H9 (cell line): ENCODE data around the gene STPG1. TPM values are rescaled to one million over a fixed set of nuclear protein-coding genes. Genes with fewer than 3 reads are reported as not detected.

Experiments used
- DNase-seq: peaks from one replicate; pipeline ENCODE4 v3.0.0-alpha.2; 2017
- H2AFZ ChIP-seq: one replicate; pipeline ENCODE4 v1.6.1; 2013; ENCODE audit warnings: mild to moderate bottlenecking, low read length, control low read depth, moderate library complexity
- H2AK5ac ChIP-seq: 2 replicates; pipeline ENCODE4 v1.6.1; 2013; ENCODE audit warnings: low read length, control low read depth, mixed read lengths; ENCODE audit not compliant: insufficient read length
- H2BK120ac ChIP-seq: one replicate; pipeline ENCODE4 v1.6.1; 2013; ENCODE audit warnings: low read depth, mild to moderate bottlenecking, low read length, control low read depth, inconsistent platforms; ENCODE audit not compliant: poor library complexity, severe bottlenecking
- H2BK12ac ChIP-seq: 2 replicates; pipeline ENCODE4 v1.6.1; 2013; ENCODE audit warnings: low read length, control low read depth, mixed read lengths, low read depth; ENCODE audit not compliant: insufficient read length
- H2BK15ac ChIP-seq: 2 replicates; pipeline ENCODE4 v1.6.1; 2013; ENCODE audit warnings: low read depth, low read length, control low read depth
- H2BK20ac ChIP-seq: one replicate; pipeline ENCODE4 v1.6.1; 2013; ENCODE audit warnings: low read depth, mild to moderate bottlenecking, low read length, control low read depth, inconsistent platforms; ENCODE audit not compliant: poor library complexity, severe bottlenecking
- H2BK5ac ChIP-seq: 2 replicates; pipeline ENCODE4 v1.6.1; 2013; ENCODE audit warnings: low read length, control low read depth, mixed read lengths; ENCODE audit not compliant: insufficient read length
- H3K14ac ChIP-seq: 2 replicates; pipeline ENCODE4 v1.6.1; 2013; ENCODE audit warnings: low read length, control low read depth; ENCODE audit not compliant: insufficient read depth
- H3K18ac ChIP-seq: 2 replicates; pipeline ENCODE4 v1.6.1; 2013; ENCODE audit warnings: low read depth, mild to moderate bottlenecking, mixed read lengths, low read length, control low read depth; ENCODE audit not compliant: insufficient read length
- H3K23ac ChIP-seq: 2 replicates; pipeline ENCODE4 v1.6.1; 2013; ENCODE audit warnings: low read length, control low read depth, mixed read lengths, low read depth; ENCODE audit not compliant: insufficient read length
- H3K23me2 ChIP-seq: 2 replicates; pipeline ENCODE4 v1.6.1; 2013; ENCODE audit warnings: low read depth, mild to moderate bottlenecking, mixed read lengths, low read length, control low read depth; ENCODE audit not compliant: insufficient read length, poor library complexity, severe bottlenecking
- H3K27ac ChIP-seq: 2 replicates; pipeline ENCODE4 v1.5.1; 2013; ENCODE audit warnings: low read length, control low read depth, mixed read lengths, low read depth; ENCODE audit not compliant: insufficient read length
- H3K27me3 ChIP-seq: 2 replicates; pipeline ENCODE4 v1.6.1; 2013; ENCODE audit warnings: low read length, control low read depth, inconsistent platforms; ENCODE audit not compliant: insufficient read depth
- H3K4ac ChIP-seq: 2 replicates; pipeline ENCODE4 v1.6.1; 2013; ENCODE audit warnings: low read depth, mild to moderate bottlenecking, control low read depth, inconsistent platforms, low read length, moderate library complexity
- H3K4me1 ChIP-seq: 2 replicates; pipeline ENCODE4 v1.6.1; 2013; ENCODE audit warnings: low read length, control low read depth, inconsistent platforms; ENCODE audit not compliant: insufficient read depth
- H3K4me2 ChIP-seq: 2 replicates; pipeline ENCODE4 v1.6.1; 2013; ENCODE audit warnings: low read length, control low read depth, mixed read lengths; ENCODE audit not compliant: insufficient read length, insufficient read depth
- H3K56ac ChIP-seq: 2 replicates; pipeline ENCODE4 v1.6.1; 2013; ENCODE audit warnings: low read depth, mild to moderate bottlenecking, mixed read lengths, low read length, control low read depth; ENCODE audit not compliant: insufficient read length
- H3K79me1 ChIP-seq: 2 replicates; pipeline ENCODE4 v1.6.1; 2013; ENCODE audit warnings: low read depth, mild to moderate bottlenecking, moderate library complexity, low read length, control low read depth, inconsistent platforms; ENCODE audit not compliant: insufficient read depth, poor library complexity, severe bottlenecking
- H3K79me2 ChIP-seq: 2 replicates; pipeline ENCODE4 v1.6.1; 2013; ENCODE audit warnings: low read length, control low read depth, inconsistent platforms; ENCODE audit not compliant: insufficient read depth
- H3K9ac ChIP-seq: 2 replicates; pipeline ENCODE4 v1.6.1; 2013; ENCODE audit warnings: low read length, control low read depth, mixed read lengths; ENCODE audit not compliant: insufficient read length; ENCODE audit errors: extremely low read depth
- H3K9me3 ChIP-seq: one replicate; pipeline ENCODE4 v1.6.1; 2013; ENCODE audit warnings: low read depth, low read length, inconsistent platforms; ENCODE audit not compliant: control insufficient read depth
- H3T11ph ChIP-seq: one replicate; pipeline ENCODE4 v1.6.1; 2013; ENCODE audit warnings: mild to moderate bottlenecking, low read length, control low read depth, inconsistent platforms
- H4K20me1 ChIP-seq: one replicate; pipeline ENCODE4 v1.6.1; 2013; ENCODE audit not compliant: control insufficient read depth, insufficient read length, insufficient read depth
- H4K5ac ChIP-seq: 2 replicates; pipeline ENCODE4 v1.6.1; 2013; ENCODE audit warnings: low read depth, mild to moderate bottlenecking, mixed read lengths, low read length, control low read depth; ENCODE audit not compliant: insufficient read length
- H4K8ac ChIP-seq: replicated peaks from 2 replicates; pipeline ENCODE4 v1.6.1; 2013; ENCODE audit warnings: low read length, control low read depth, mixed read lengths, low read depth; ENCODE audit not compliant: insufficient read length
- H4K91ac ChIP-seq: 2 replicates; pipeline ENCODE4 v1.6.1; 2013; ENCODE audit warnings: low read depth, mild to moderate bottlenecking, moderate library complexity, mixed read lengths, low read length, control low read depth; ENCODE audit not compliant: insufficient read length
- H3K27ac Mint-ChIP-seq, 3 experiments: 2 replicates in 2 of 3; 3 replicates in 1 of 3; pipeline ENCODE4 v1.8.0; 2020 to 2021; ENCODE audit warnings: mixed read lengths in 3 of 3, mild to moderate bottlenecking in 1 of 3, moderate library complexity in 1 of 3
- H3K27me3 Mint-ChIP-seq: 2 replicates; pipeline ENCODE4 v1.8.0; 2021; ENCODE audit warnings: low read depth, mild to moderate bottlenecking, moderate library complexity, mixed read lengths
- H3K36me3 Mint-ChIP-seq, 3 experiments: 2 replicates in 2 of 3; 3 replicates in 1 of 3; pipeline ENCODE4 v1.8.0; 2020 to 2021; ENCODE audit warnings: low read depth in 3 of 3, mixed read lengths in 3 of 3; ENCODE audit not compliant: insufficient read depth in 1 of 3
- H3K4me1 Mint-ChIP-seq, 2 experiments: 2 replicates each; pipeline ENCODE4 v1.8.0; 2020; ENCODE audit warnings: mixed read lengths in 2 of 2
- H3K4me3 Mint-ChIP-seq, 2 experiments: 2 replicates in 1 of 2; 3 replicates in 1 of 2; pipeline ENCODE4 v1.8.0; 2020 to 2021; ENCODE audit warnings: mild to moderate bottlenecking in 2 of 2, mixed read lengths in 2 of 2, moderate library complexity in 1 of 2
- H3K9me3 Mint-ChIP-seq, 2 experiments: 2 replicates in 1 of 2; 3 replicates in 1 of 2; pipeline ENCODE4 v1.8.0; 2020; ENCODE audit warnings: mild to moderate bottlenecking in 2 of 2, mixed read lengths in 2 of 2, moderate library complexity in 1 of 2
- CTCF ChIP-seq: fragments of 200-600 bp; sonication (generic); conservative IDR thresholded peaks from 3 replicates; pipeline ENCODE4 v1.8.0; 2021; ENCODE audit warnings: antibody characterized with exemption, mild to moderate bottlenecking
- WGBS: extraction: QIAGEN DNeasy Blood & Tissue Kit; methylation state at CpG from one replicate; pipeline ENCODE4 v1.1.7; 2013; ENCODE audit warnings: missing lambda C conversion rate, low lambda C conversion rate, mixed read lengths; ENCODE audit not compliant: insufficient read length; ENCODE audit errors: extremely low coverage; 5-methylcytosine and 5-hydroxymethylcytosine counted together
- total RNA-seq: library from RNA; stranded (reverse); gene quantifications from 2 replicates; pipeline ENCODE4 v1.2.1, GENCODE V29; 2021

Gene STPG1
- total RNA-seq, 1 experiment from 2014 or later: 8.3 TPM

- TF ChIP-seq CTCF: no peak
- WGBS: no CpG with 5 or more reads among the region's 7 CpGs
- no peak overlapping the region for H3K14ac ChIP-seq
Observed at GRCh38 chr1:24351918-24352627, 61.5 kb downstream of the STPG1 start.

More at GRCh38 chr1:24351918-24352627, 61.5 kb downstream of the STPG1 start:
- Histone ChIP-seq H3K4ac (no peak overlapping the region), H4K8ac (no peak overlapping the region), H3K4me1 (no peaks in the 10 kb centered on the region), H2BK20ac (no peak overlapping the region), H2BK12ac (no peak overlapping the region), H2BK5ac (no peak overlapping the region), H3K9ac (no peak overlapping the region), H3K18ac (no peak overlapping the region), H4K5ac (no peak overlapping the region), H3T11ph (no peak overlapping the region), H2AFZ (no peak overlapping the region), H3K27ac (no peak overlapping the region), H3K79me2 (no peaks in the 10 kb centered on the region), H3K56ac (no peak overlapping the region), H3K4me2 (no peak overlapping the region), H3K23ac (no peak overlapping the region), H2BK120ac (no peak overlapping the region), H3K27me3 (no peaks in the 10 kb centered on the region), H4K91ac (no peak overlapping the region), H3K23me2 (no peaks in the 10 kb centered on the region), H2BK15ac (no peak overlapping the region), H3K79me1 (no peaks in the 10 kb centered on the region), H2AK5ac (no peak overlapping the region), H3K9me3 (no peaks in the 10 kb centered on the region), H4K20me1 (no peaks in the 10 kb centered on the region)
- H3K27me3 Mint-ChIP-seq: no peaks in the 10 kb centered on the region; the same call in 1 of the 2 replicates
- peak overlapping the region in 1 of 3 experiments; percentile 28; a peak in 1 of 7 replicates for H3K27ac Mint-ChIP-seq
- DNase-seq: no peak
- H3K4me1 Mint-ChIP-seq: peaks cover 0 to 9% of the 10 kb centered on the region in 2 experiments; a peak in 1 of 4 replicates
- no peaks in the 10 kb centered on the region; a peak in 1 of 5 replicates for H3K9me3 Mint-ChIP-seq
- H3K4me3 Mint-ChIP-seq: no peak overlapping the region
- peaks cover 0 to 3% (median 0%) of the 10 kb centered on the region in 3 experiments; a peak in 2 of 7 replicates for H3K36me3 Mint-ChIP-seq
